Stomach (tissue), 4 donors: ENCODE measurements around the gene NUTM2D.
"Not testable (repeated sequence)": the region's sequence is repeated elsewhere in the genome, so short reads cannot be mapped to it uniquely, and the experiment has no call there.

ENCODE experiments used
- EP300 ChIP-seq: sonication (generic); formaldehyde crosslinking; IDR thresholded peaks from one replicate; pipeline ENCODE4 v1.6.1; 2017; ENCODE audit warnings: antibody characterized with exemption
- POLR2A ChIP-seq, 4 donors: fragments of 450-650 bp; IDR thresholded peaks; one replicate each; pipeline ENCODE4 v1.6.1; 2016; ENCODE audit warnings: antibody characterized with exemption in 4 of 4, control low read depth in 2 of 4, mild to moderate bottlenecking in 1 of 4, moderate library complexity in 1 of 4
- POLR2AphosphoS5 ChIP-seq, 3 donors: sonication (generic); formaldehyde crosslinking; IDR thresholded peaks; one replicate each; pipeline ENCODE4 v1.6.1; 2016; ENCODE audit warnings: antibody characterized with exemption in 3 of 3
- TF ChIP-seq, protein P1 (sequence below), 7 experiments: fragments of 450-650 bp in 4 of 7; fragments of 200-600 bp in 3 of 7; sonication (generic) in 3 of 7; IDR thresholded peaks; one replicate each; pipeline ENCODE4 v1.5.1; 2016 to 2019; ENCODE audit warnings: antibody characterized with exemption in 7 of 7, control low read depth in 2 of 7, mild to moderate bottlenecking in 1 of 7

DNA sequence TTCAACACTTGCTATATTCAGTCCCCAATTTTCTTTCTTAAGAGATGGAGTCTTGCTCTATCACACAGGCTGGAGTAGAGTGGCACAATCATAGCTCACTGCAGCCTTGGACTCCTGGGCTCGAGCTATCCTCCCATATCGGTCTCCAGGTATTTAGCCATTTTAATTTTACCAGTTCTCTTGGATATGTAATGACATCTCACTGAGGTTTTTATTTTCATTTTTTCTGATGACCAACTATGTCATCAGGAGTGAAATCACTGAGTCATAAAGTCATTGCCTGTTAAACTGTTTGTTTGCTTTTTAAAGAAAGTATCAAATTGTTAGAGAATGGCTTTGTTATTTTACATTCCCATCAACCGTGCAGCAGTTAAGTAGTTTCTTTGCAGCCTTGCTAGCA, 17.1 kb upstream of the NUTM2D start:
- not testable (repeated sequence) for TF ChIP-seq POLR2AphosphoS5 (IDR thresholded peaks at IDR 0.05); EP300; POLR2A (IDR thresholded peaks at IDR 0.05)
- TF ChIP-seq, protein P1, sequence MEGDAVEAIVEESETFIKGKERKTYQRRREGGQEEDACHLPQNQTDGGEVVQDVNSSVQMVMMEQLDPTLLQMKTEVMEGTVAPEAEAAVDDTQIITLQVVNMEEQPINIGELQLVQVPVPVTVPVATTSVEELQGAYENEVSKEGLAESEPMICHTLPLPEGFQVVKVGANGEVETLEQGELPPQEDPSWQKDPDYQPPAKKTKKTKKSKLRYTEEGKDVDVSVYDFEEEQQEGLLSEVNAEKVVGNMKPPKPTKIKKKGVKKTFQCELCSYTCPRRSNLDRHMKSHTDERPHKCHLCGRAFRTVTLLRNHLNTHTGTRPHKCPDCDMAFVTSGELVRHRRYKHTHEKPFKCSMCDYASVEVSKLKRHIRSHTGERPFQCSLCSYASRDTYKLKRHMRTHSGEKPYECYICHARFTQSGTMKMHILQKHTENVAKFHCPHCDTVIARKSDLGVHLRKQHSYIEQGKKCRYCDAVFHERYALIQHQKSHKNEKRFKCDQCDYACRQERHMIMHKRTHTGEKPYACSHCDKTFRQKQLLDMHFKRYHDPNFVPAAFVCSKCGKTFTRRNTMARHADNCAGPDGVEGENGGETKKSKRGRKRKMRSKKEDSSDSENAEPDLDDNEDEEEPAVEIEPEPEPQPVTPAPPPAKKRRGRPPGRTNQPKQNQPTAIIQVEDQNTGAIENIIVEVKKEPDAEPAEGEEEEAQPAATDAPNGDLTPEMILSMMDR (IDR thresholded peaks at IDR 0.05), result not testable (repeated sequence)
